Measurements from ENCODE around the gene OGFRL1.
"Not testable (repeated sequence)": the region's sequence is repeated elsewhere in the genome, so short reads cannot be mapped to it uniquely, and the experiment has no call there.

Gene OGFRL1

GRCh38 chr6:71288228-71289038 is at the start of gene OGFRL1:
Gene OGFRL1 (plus strand): TSS chr6:71288811. CDS start chr6:71288937, 126 bp downstream.
- DNase-seq = peak; percentile 85

GRCh38 chr6:71239694-71240093 is 48.9 kb upstream of the OGFRL1 start:
- DNase-seq = no peak

GRCh38 chr6:71245265-71246049 is 43.2 kb upstream of the OGFRL1 start:
- DNase-seq = no peak

GRCh38 chr6:71246596-71246995 is 42.0 kb upstream of the OGFRL1 start:
- DNase-seq = no peak

- DNase-seq = no peak
Observed at GRCh38 chr6:71248306-71248765, 40.3 kb upstream of the OGFRL1 start.

GRCh38 chr6:71248878-71249544 is 39.6 kb upstream of the OGFRL1 start:
- DNase-seq = no peak

- DNase-seq = no peak
Observed at GRCh38 chr6:71250099-71250602, 38.5 kb upstream of the OGFRL1 start.

- DNase-seq = no peak
Observed at GRCh38 chr6:71252410-71252809, 36.2 kb upstream of the OGFRL1 start.

GRCh38 chr6:71252960-71253359 is 35.7 kb upstream of the OGFRL1 start:
- no peak for DNase-seq

- DNase-seq = no peak
Observed at GRCh38 chr6:71254323-71254722, 34.3 kb upstream of the OGFRL1 start.

- DNase-seq = no peak
Observed at GRCh38 chr6:71258078-71258866, 30.3 kb upstream of the OGFRL1 start.

- no peak for DNase-seq
Observed at GRCh38 chr6:71259888-71260604, 28.6 kb upstream of the OGFRL1 start.

GRCh38 chr6:71262914-71263313 is 25.7 kb upstream of the OGFRL1 start:
- DNase-seq = no peak

- DNase-seq = not testable (repeated sequence)
Observed at GRCh38 chr6:71266392-71266791, 22.2 kb upstream of the OGFRL1 start.

- no peak for DNase-seq
Observed at GRCh38 chr6:71268735-71269437, 19.7 kb upstream of the OGFRL1 start.

GRCh38 chr6:71277926-71278600 is 10.5 kb upstream of the OGFRL1 start:
- DNase-seq = no peak

- DNase-seq = no peak
Observed at GRCh38 chr6:71279321-71279720, 9.3 kb upstream of the OGFRL1 start.

- DNase-seq = no peak
Observed at GRCh38 chr6:71279740-71280139, 8.9 kb upstream of the OGFRL1 start.

- no peak for DNase-seq
Observed at GRCh38 chr6:71280701-71281100, 7.9 kb upstream of the OGFRL1 start.

GRCh38 chr6:71284785-71285184 is 3.8 kb upstream of the OGFRL1 start:
- no peak for DNase-seq
